GM23338 (cell line): ENCODE measurements around the gene ST6GALNAC3. TPM values are rescaled to one million over a fixed set of nuclear protein-coding genes. Genes with fewer than 3 reads are reported as not detected.

Experiments
- ATAC-seq: fragments of 200-7000 bp; cut with Tn5 transposase; 3 replicates; pipeline ENCODE4 v1.9.1; 2020
- DNase-seq: peaks from one replicate; pipeline ENCODE4 v3.0.0-alpha.2; 2015; ENCODE audit warnings: low spot score
- H2AFZ ChIP-seq: fragments of 200-600 bp; sonication (generic); 2 replicates; pipeline ENCODE4 v1.8.0; 2016; ENCODE audit warnings: antibody characterized with exemption, mild to moderate bottlenecking, moderate library complexity
- H3F3A ChIP-seq: fragments of 200-600 bp; sonication (generic); replicated peaks from 2 replicates; pipeline ENCODE4 v1.8.0; 2017; ENCODE audit warnings: antibody characterized with exemption, mixed run types, low read depth
- H3K27ac ChIP-seq: fragments of 200-600 bp; sonication (generic); 2 replicates; pipeline ENCODE4 v1.6.1; 2016; ENCODE audit warnings: low read depth
- H3K27me3 ChIP-seq: fragments of 200-600 bp; sonication (generic); 2 replicates; pipeline ENCODE4 v1.8.0; 2016; ENCODE audit warnings: mild to moderate bottlenecking, mixed run types, moderate library complexity; ENCODE audit not compliant: insufficient read depth
- H3K36me3 ChIP-seq: fragments of 200-600 bp; sonication (generic); 2 replicates; pipeline ENCODE4 v1.8.0; 2016; ENCODE audit warnings: mild to moderate bottlenecking; ENCODE audit not compliant: insufficient read depth
- H3K4me1 ChIP-seq: fragments of 200-600 bp; sonication (generic); 2 replicates; pipeline ENCODE4 v1.8.0; 2016; ENCODE audit warnings: mild to moderate bottlenecking, moderate library complexity; ENCODE audit not compliant: insufficient read depth
- H3K4me2 ChIP-seq: fragments of 200-600 bp; sonication (generic); 2 replicates; pipeline ENCODE4 v1.7.1; 2017; ENCODE audit warnings: mixed run types
- H3K4me3 ChIP-seq: fragments of 200-600 bp; sonication (generic); 2 replicates; pipeline ENCODE4 v1.6.1; 2016; ENCODE audit warnings: mixed run types
- H3K79me2 ChIP-seq: fragments of 200-600 bp; sonication (generic); replicated peaks from 2 replicates; pipeline ENCODE4 v1.8.0; 2017; ENCODE audit warnings: mild to moderate bottlenecking; ENCODE audit not compliant: insufficient read depth
- H3K9me2 ChIP-seq: fragments of 200-600 bp; sonication (generic); 2 replicates; pipeline ENCODE4 v1.8.0; 2017; ENCODE audit not compliant: insufficient read depth
- H4K20me1 ChIP-seq: fragments of 200-600 bp; sonication (generic); replicated peaks from 2 replicates; pipeline ENCODE4 v1.8.0; 2017; ENCODE audit warnings: mild to moderate bottlenecking; ENCODE audit not compliant: insufficient read depth
- H3K27ac Mint-ChIP-seq: 2 replicates; pipeline ENCODE4 v1.8.0; 2020; ENCODE audit warnings: inconsistent platforms, mild to moderate bottlenecking, moderate library complexity, mixed read lengths
- H3K27me3 Mint-ChIP-seq: 3 replicates; pipeline ENCODE4 v1.8.0; 2022; ENCODE audit warnings: low read depth, mild to moderate bottlenecking, moderate library complexity, mixed read lengths, inconsistent platforms; ENCODE audit not compliant: insufficient read depth, poor library complexity
- H3K36me3 Mint-ChIP-seq: 3 replicates; pipeline ENCODE4 v1.8.0; 2021; ENCODE audit warnings: low read depth, mild to moderate bottlenecking, inconsistent platforms, moderate library complexity, mixed read lengths
- H3K4me1 Mint-ChIP-seq: 3 replicates; pipeline ENCODE4 v1.8.0; 2020; ENCODE audit warnings: mild to moderate bottlenecking, inconsistent platforms, mixed read lengths
- H3K4me3 Mint-ChIP-seq: 3 replicates; pipeline ENCODE4 v1.8.0; 2021; ENCODE audit warnings: moderate library complexity, mild to moderate bottlenecking, inconsistent platforms, mixed read lengths
- H3K9me3 Mint-ChIP-seq: 3 replicates; pipeline ENCODE4 v1.8.0; 2020; ENCODE audit warnings: moderate library complexity, mild to moderate bottlenecking, inconsistent platforms, mixed read lengths
- CREB1 ChIP-seq: fragments of 250-450 bp; sonication (Bioruptor Pico); IDR thresholded peaks from 2 replicates; pipeline ENCODE4 v1.5.0; 2020; ENCODE audit warnings: low read depth, mild to moderate bottlenecking, moderate library complexity
- ETS1 ChIP-seq: IDR thresholded peaks from 2 replicates; pipeline ENCODE4 v1.6.1; 2016; ENCODE audit warnings: antibody characterized with exemption
- EZH2 ChIP-seq: fragments of 200-600 bp; sonication (generic); IDR thresholded peaks from one replicate; pipeline ENCODE4 v1.8.0; 2017; ENCODE audit warnings: antibody characterized with exemption, mild to moderate bottlenecking, low read depth; ENCODE audit not compliant: unreplicated experiment
- JUNB ChIP-seq: IDR thresholded peaks from one replicate; pipeline ENCODE4 v1.6.1; 2016; ENCODE audit warnings: antibody characterized with exemption; ENCODE audit not compliant: unreplicated experiment
- NANOG ChIP-seq: IDR thresholded peaks from 2 replicates; pipeline ENCODE4 v1.6.1; 2016; ENCODE audit warnings: antibody characterized with exemption, borderline replicate concordance
- POLR2AphosphoS5 ChIP-seq: IDR thresholded peaks from 2 replicates; pipeline ENCODE4 v1.6.1; 2016; ENCODE audit warnings: antibody characterized with exemption, low read depth
- REST ChIP-seq: IDR thresholded peaks from one replicate; pipeline ENCODE4 v1.6.1; 2018; ENCODE audit warnings: antibody characterized with exemption; ENCODE audit not compliant: unreplicated experiment
- STAT1 ChIP-seq: IDR thresholded peaks from one replicate; pipeline ENCODE4 v1.6.1; 2016; ENCODE audit warnings: antibody characterized with exemption; ENCODE audit not compliant: unreplicated experiment
- ZNF114 ChIP-seq: fragments of 250-450 bp; sonication (Bioruptor Pico); IDR thresholded peaks from 2 replicates; pipeline ENCODE4 v1.5.0; 2020; ENCODE audit warnings: mild to moderate bottlenecking, moderate library complexity
- ZNF331 ChIP-seq: fragments of 250-450 bp; sonication (Bioruptor Pico); IDR thresholded peaks from 2 replicates; pipeline ENCODE4 v1.5.0; 2020; ENCODE audit warnings: low read depth, mild to moderate bottlenecking, moderate library complexity
- polyA plus RNA-seq: library from polyadenylated mRNA; unstranded; fragments of >200 nt; fragmentation: Nextera tagmentation; extraction: Ambion mirVana; gene quantifications from 2 replicates; pipeline ENCODE4 v1.2.1, GENCODE V29; 2016
- total RNA-seq: library from RNA; depleted of rRNA; stranded (reverse); fragments of >200 nt; shearing (Covaris generic); gene quantifications from 2 replicates; pipeline ENCODE4 v1.2.3, GENCODE V29; 2014
- TF ChIP-seq, protein P1 (sequence below), 2 experiments: fragments of 200-600 bp in 1 of 2; sonication (generic) in 1 of 2; conservative IDR thresholded peaks; 2 replicates each; pipeline versions ENCODE4 v1.5.1 to v1.6.1; 2016 to 2017; ENCODE audit warnings: antibody characterized with exemption in 2 of 2, low read depth in 2 of 2, mild to moderate bottlenecking in 2 of 2, moderate library complexity in 1 of 2
- TF ChIP-seq, protein P2 (sequence below): fragments of 250-450 bp; sonication (Bioruptor Pico); IDR thresholded peaks from 2 replicates; pipeline ENCODE4 v1.5.0; 2020; ENCODE audit warnings: mild to moderate bottlenecking, moderate library complexity

The ST6GALNAC3 gene
- total and polyA plus RNA-seq, 2 experiments from 2014 or later = 4.7 to 11.6 TPM

- no peak for TF ChIP-seq REST
Measured at GRCh38 chr1:76300556-76300955, 226.0 kb downstream of the ST6GALNAC3 start (continued).

DNA sequence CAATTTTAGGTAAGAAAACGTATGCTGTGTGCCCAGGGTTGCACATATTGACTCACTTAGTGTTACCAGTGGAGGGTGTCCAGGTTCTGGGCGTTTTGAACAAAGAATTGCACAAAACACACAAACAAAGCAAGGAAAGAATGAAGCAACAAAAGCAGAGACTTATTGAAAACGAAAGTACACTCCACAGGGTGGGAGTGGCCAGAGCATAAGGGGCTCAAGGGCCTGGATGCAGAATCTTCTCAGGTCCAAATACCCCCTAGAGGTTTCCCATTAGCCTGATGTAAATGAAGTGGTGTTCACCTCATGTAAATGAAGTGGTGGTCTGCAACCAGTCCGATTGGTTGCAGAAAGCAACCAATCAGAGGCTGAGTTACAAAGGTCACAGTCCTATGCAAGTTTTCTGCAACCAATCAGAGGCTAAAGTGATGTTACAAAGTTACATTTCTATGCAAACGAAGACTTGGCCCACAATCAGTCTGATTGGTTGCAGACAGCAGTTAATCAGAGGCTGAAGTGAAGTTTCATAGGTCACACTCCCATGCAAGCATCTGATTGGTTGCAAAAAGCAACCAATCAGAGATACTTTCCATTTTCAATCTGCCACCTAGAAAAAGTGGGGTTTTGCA is 228.3 kb downstream of the ST6GALNAC3 start:
- no peaks in the 10 kb centered on the region for H4K20me1 ChIP-seq
- H3K27ac Mint-ChIP-seq = no peak overlapping the region
- H3K9me2 ChIP-seq = peaks cover 6% of the 10 kb centered on the region; the same call in 1 of the 2 replicates
- H3K9me3 Mint-ChIP-seq = no peaks in the 10 kb centered on the region
- no peak overlapping the region for H3K4me3 ChIP-seq
- peaks cover 12% of the 10 kb centered on the region for H3K4me1 ChIP-seq
- ATAC-seq (no peak; the same call in 2 of the 3 replicates), DNase-seq (no peak)
- H3K4me2 ChIP-seq = no peak overlapping the region
- H3K27me3 Mint-ChIP-seq = peaks cover 5% of the 10 kb centered on the region
- H3K4me1 Mint-ChIP-seq = peaks cover 32% of the 10 kb centered on the region
- no peaks in the 10 kb centered on the region for H3K36me3 ChIP-seq
- no peaks in the 10 kb centered on the region; the same call in 2 of the 3 replicates for H3K36me3 Mint-ChIP-seq
- H3F3A ChIP-seq = no peaks in the 10 kb centered on the region
- no peaks in the 10 kb centered on the region for H3K79me2 ChIP-seq
- no peak overlapping the region for H3K27ac ChIP-seq
- H3K4me3 Mint-ChIP-seq = no peak overlapping the region
- H2AFZ ChIP-seq = no peak overlapping the region
- H3K27me3 ChIP-seq = no peaks in the 10 kb centered on the region
- no peak for TF ChIP-seq ZNF114
- TF ChIP-seq CREB1 (CRISPR knock-in tag) = no peak
- TF ChIP-seq POLR2AphosphoS5 = no peak
- TF ChIP-seq EZH2 = no peak
- TF ChIP-seq JUNB = no peak
- TF ChIP-seq, protein P1, sequence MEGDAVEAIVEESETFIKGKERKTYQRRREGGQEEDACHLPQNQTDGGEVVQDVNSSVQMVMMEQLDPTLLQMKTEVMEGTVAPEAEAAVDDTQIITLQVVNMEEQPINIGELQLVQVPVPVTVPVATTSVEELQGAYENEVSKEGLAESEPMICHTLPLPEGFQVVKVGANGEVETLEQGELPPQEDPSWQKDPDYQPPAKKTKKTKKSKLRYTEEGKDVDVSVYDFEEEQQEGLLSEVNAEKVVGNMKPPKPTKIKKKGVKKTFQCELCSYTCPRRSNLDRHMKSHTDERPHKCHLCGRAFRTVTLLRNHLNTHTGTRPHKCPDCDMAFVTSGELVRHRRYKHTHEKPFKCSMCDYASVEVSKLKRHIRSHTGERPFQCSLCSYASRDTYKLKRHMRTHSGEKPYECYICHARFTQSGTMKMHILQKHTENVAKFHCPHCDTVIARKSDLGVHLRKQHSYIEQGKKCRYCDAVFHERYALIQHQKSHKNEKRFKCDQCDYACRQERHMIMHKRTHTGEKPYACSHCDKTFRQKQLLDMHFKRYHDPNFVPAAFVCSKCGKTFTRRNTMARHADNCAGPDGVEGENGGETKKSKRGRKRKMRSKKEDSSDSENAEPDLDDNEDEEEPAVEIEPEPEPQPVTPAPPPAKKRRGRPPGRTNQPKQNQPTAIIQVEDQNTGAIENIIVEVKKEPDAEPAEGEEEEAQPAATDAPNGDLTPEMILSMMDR (conservative IDR thresholded peaks at IDR 0.05; ENCODE audit: low read depth in 2 of 2) = no peak
- no peak for TF ChIP-seq ETS1
- no peak for TF ChIP-seq STAT1
- TF ChIP-seq, protein P2, sequence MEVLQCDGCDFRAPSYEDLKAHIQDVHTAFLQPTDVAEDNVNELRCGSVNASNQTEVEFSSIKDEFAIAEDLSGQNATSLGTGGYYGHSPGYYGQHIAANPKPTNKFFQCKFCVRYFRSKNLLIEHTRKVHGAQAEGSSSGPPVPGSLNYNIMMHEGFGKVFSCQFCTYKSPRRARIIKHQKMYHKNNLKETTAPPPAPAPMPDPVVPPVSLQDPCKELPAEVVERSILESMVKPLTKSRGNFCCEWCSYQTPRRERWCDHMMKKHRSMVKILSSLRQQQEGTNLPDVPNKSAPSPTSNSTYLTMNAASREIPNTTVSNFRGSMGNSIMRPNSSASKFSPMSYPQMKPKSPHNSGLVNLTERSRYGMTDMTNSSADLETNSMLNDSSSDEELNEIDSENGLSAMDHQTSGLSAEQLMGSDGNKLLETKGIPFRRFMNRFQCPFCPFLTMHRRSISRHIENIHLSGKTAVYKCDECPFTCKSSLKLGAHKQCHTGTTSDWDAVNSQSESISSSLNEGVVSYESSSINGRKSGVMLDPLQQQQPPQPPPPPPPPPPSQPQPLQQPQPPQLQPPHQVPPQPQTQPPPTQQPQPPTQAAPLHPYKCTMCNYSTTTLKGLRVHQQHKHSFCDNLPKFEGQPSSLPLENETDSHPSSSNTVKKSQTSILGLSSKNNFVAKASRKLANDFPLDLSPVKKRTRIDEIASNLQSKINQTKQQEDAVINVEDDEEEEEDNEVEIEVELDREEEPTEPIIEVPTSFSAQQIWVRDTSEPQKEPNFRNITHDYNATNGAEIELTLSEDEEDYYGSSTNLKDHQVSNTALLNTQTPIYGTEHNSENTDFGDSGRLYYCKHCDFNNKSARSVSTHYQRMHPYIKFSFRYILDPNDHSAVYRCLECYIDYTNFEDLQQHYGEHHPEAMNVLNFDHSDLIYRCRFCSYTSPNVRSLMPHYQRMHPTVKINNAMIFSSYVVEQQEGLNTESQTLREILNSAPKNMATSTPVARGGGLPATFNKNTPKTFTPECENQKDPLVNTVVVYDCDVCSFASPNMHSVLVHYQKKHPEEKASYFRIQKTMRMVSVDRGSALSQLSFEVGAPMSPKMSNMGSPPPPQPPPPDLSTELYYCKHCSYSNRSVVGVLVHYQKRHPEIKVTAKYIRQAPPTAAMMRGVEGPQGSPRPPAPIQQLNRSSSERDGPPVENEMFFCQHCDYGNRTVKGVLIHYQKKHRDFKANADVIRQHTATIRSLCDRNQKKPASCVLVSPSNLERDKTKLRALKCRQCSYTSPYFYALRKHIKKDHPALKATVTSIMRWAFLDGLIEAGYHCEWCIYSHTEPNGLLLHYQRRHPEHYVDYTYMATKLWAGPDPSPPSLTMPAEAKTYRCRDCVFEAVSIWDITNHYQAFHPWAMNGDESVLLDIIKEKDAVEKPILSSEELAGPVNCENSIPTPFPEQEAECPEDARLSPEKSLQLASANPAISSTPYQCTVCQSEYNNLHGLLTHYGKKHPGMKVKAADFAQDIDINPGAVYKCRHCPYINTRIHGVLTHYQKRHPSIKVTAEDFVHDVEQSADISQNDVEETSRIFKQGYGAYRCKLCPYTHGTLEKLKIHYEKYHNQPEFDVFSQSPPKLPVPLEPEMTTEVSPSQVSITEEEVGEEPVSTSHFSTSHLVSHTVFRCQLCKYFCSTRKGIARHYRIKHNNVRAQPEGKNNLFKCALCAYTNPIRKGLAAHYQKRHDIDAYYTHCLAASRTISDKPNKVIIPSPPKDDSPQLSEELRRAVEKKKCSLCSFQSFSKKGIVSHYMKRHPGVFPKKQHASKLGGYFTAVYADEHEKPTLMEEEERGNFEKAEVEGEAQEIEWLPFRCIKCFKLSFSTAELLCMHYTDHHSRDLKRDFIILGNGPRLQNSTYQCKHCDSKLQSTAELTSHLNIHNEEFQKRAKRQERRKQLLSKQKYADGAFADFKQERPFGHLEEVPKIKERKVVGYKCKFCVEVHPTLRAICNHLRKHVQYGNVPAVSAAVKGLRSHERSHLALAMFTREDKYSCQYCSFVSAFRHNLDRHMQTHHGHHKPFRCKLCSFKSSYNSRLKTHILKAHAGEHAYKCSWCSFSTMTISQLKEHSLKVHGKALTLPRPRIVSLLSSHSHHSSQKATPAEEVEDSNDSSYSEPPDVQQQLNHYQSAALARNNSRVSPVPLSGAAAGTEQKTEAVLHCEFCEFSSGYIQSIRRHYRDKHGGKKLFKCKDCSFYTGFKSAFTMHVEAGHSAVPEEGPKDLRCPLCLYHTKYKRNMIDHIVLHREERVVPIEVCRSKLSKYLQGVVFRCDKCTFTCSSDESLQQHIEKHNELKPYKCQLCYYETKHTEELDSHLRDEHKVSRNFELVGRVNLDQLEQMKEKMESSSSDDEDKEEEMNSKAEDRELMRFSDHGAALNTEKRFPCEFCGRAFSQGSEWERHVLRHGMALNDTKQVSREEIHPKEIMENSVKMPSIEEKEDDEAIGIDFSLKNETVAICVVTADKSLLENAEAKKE (CRISPR knock-in tag) = no peak
- TF ChIP-seq ZNF331 = no peak
- TF ChIP-seq NANOG = no peak
